HCT116 (cell line): Measurements from ENCODE around the gene MBD3. TPM values are rescaled to one million over a fixed set of nuclear protein-coding genes. Genes with fewer than 3 reads are reported as not detected.

Experiments used
- ATAC-seq: fragments of 200-7000 bp; cut with Tn5 transposase; 2 replicates; pipeline ENCODE4 v1.9.1; 2020; ENCODE audit warnings: mild to moderate bottlenecking, moderate library complexity
- BruUV-seq: library from RNA; stranded (reverse); fragments of 400-500 nt; replicated peaks from 2 replicates; lab custom pipeline; 2021; lab: Mats Ljungman, UMichigan
- CTCF ChIA-PET: fragments of 300-600 bp; sonication (Branson Sonifier 250); formaldehyde crosslinking; loops from one replicate; lab custom pipeline; 2021; ENCODE audit warnings: antibody characterized with exemption; lab: Charles Lee
- POLR2A ChIA-PET: fragments of 300-600, 350-600 bp; sonication (Branson Sonifier 250); formaldehyde crosslinking; loops from one replicate; lab custom pipeline; 2021; ENCODE audit warnings: antibody characterized with exemption; lab: Charles Lee
- RAD21 ChIA-PET, 2 experiments: fragments of 300-600 bp; sonication (Branson Sonifier 250); formaldehyde crosslinking; loops; one replicate each; lab custom pipeline; 2023; ENCODE audit warnings: low total read pairs in 2 of 2; ENCODE audit not compliant: uncharacterized antibody in 2 of 2, unreplicated experiment in 2 of 2, low non-redundant PET in 1 of 2; lab: Charles Lee
- DNase-seq: peaks from one replicate; pipeline ENCODE4 v3.0.0-alpha.2; 2010; ENCODE audit warnings: low read depth, low spot score
- H2AFZ ChIP-seq: fragments of 200-600 bp; shearing (Covaris generic), sonication (generic); 2 replicates; pipeline ENCODE4 v1.6.1; 2017; ENCODE audit warnings: low read depth, mixed run types, mixed read lengths, antibody characterized with exemption, low read length; ENCODE audit not compliant: poor library complexity, severe bottlenecking
- H3K27ac ChIP-seq: 2 replicates; pipeline ENCODE4 v1.5.1; 2012; ENCODE audit warnings: low read depth, low read length
- H3K27me3 ChIP-seq: fragments of 200-600 bp; sonication (generic); 2 replicates; pipeline ENCODE4 v1.6.1; 2016; ENCODE audit warnings: mixed run types, low read length, mixed read lengths; ENCODE audit not compliant: insufficient read depth
- H3K36me3 ChIP-seq, 2 experiments: fragments of 200-500 bp in 1 of 2; fragments of 200-600 bp in 1 of 2; sonication (Bioruptor generic) in 1 of 2; sonication (generic) in 1 of 2; 2 replicates each; pipeline versions ENCODE4 v1.5.1 to v1.6.1; 2014 to 2016; ENCODE audit warnings: low read length in 2 of 2, inconsistent platforms in 1 of 2, mixed read lengths in 1 of 2, mixed run types in 1 of 2; ENCODE audit not compliant: insufficient read depth in 2 of 2, control insufficient read depth in 1 of 2
- H3K4me1 ChIP-seq, 2 experiments: fragments of 200-600 bp in 1 of 2; sonication (generic) in 1 of 2; 2 replicates each; pipeline versions ENCODE4 v1.5.1 to v1.6.1; 2012 to 2017; ENCODE audit warnings: low read length in 2 of 2, inconsistent platforms in 1 of 2, mild to moderate bottlenecking in 1 of 2, mixed read lengths in 1 of 2, mixed run types in 1 of 2, moderate library complexity in 1 of 2; ENCODE audit not compliant: insufficient read depth in 2 of 2, control insufficient read depth in 1 of 2
- H3K4me2 ChIP-seq: fragments of 200-600 bp; sonication (generic); 2 replicates; pipeline ENCODE4 v1.6.1; 2017; ENCODE audit warnings: mixed run types, low read length, mixed read lengths
- H3K4me3 ChIP-seq, 2 experiments: fragments of 200-600 bp in 1 of 2; sonication (generic) in 1 of 2; replicated peaks in 1 of 2; 2 replicates each; pipeline ENCODE4 v1.5.1; 2011 to 2016; ENCODE audit warnings: low read length in 2 of 2, control low read depth in 1 of 2, low read depth in 1 of 2, mild to moderate bottlenecking in 1 of 2, mixed read lengths in 1 of 2, mixed run types in 1 of 2
- H3K79me2 ChIP-seq: fragments of 200-600 bp; sonication (generic); 2 replicates; pipeline ENCODE4 v1.6.1; 2017; ENCODE audit warnings: mild to moderate bottlenecking, mixed run types, low read length, moderate library complexity, mixed read lengths; ENCODE audit not compliant: insufficient read depth
- H3K9ac ChIP-seq: fragments of 200-600 bp; sonication (generic); 2 replicates; pipeline ENCODE4 v1.6.1; 2016; ENCODE audit warnings: low read length, mixed read lengths
- H3K9me2 ChIP-seq: fragments of 200-600 bp; sonication (generic), shearing (Covaris generic); 2 replicates; pipeline ENCODE4 v1.6.1; 2017; ENCODE audit warnings: mixed run types, mild to moderate bottlenecking, moderate library complexity; ENCODE audit not compliant: insufficient read depth
- H3K9me3 ChIP-seq, 2 experiments: fragments of 200-500 bp in 1 of 2; fragments of 200-600 bp in 1 of 2; sonication (Bioruptor generic) in 1 of 2; sonication (generic) in 1 of 2; 2 replicates each; pipeline ENCODE4 v1.6.1; 2014 to 2017; ENCODE audit warnings: low read length in 2 of 2, mixed read lengths in 2 of 2, inconsistent platforms in 1 of 2, low read depth in 1 of 2, mild to moderate bottlenecking in 1 of 2, mixed run types in 1 of 2, moderate library complexity in 1 of 2; ENCODE audit not compliant: control insufficient read depth in 1 of 2, insufficient read depth in 1 of 2
- H4K20me1 ChIP-seq: fragments of 200-600 bp; sonication (generic), shearing (Covaris generic); 2 replicates; pipeline ENCODE4 v1.6.1; 2017; ENCODE audit warnings: mixed run types, mild to moderate bottlenecking, moderate library complexity; ENCODE audit not compliant: insufficient read depth
- CBX3 ChIP-seq: IDR thresholded peaks from 2 replicates; pipeline ENCODE4 v1.6.1; 2012; ENCODE audit warnings: low read depth
- EZH2 ChIP-seq: fragments of 200-600 bp; sonication (generic); IDR thresholded peaks from 2 replicates; pipeline ENCODE4 v1.6.1; 2017; ENCODE audit warnings: antibody characterized with exemption, mixed run types
- EZH2phosphoT487 ChIP-seq: fragments of 200-600 bp; IDR thresholded peaks from 2 replicates; pipeline ENCODE4 v1.6.1; 2018; ENCODE audit warnings: antibody characterized with exemption, borderline replicate concordance
- POLR2AphosphoS5 ChIP-seq: IDR thresholded peaks from 2 replicates; pipeline ENCODE4 v1.6.1; 2011; ENCODE audit warnings: mild to moderate bottlenecking, low read depth, low read length, moderate library complexity
- RAD21 ChIP-seq: IDR thresholded peaks from 2 replicates; pipeline ENCODE4 v1.6.1; 2012; ENCODE audit warnings: low read depth, mild to moderate bottlenecking
- SIN3A ChIP-seq: IDR thresholded peaks from 2 replicates; pipeline ENCODE4 v1.6.1; 2012; ENCODE audit warnings: low read depth
- SRF ChIP-seq: IDR thresholded peaks from 2 replicates; pipeline ENCODE4 v1.6.1; 2012; ENCODE audit warnings: low read depth
- TCF7L2 ChIP-seq: IDR thresholded peaks from 2 replicates; pipeline ENCODE4 v1.7.0; 2011; ENCODE audit warnings: borderline replicate concordance, inconsistent platforms; ENCODE audit not compliant: insufficient read depth, insufficient read length; ENCODE audit errors: extremely low read depth
- ZFX ChIP-seq: fragments of 450-650 bp; IDR thresholded peaks from 2 replicates; pipeline ENCODE4 v1.6.1; 2017
- intact Hi-C: fragments of 100-400 bp; cut with micrococcal nuclease; formaldehyde crosslinking; loops from 2 replicates; pipeline ENCODE4 v1.10.0; 2022
- total RNA-seq: library from RNA; stranded (reverse); gene quantifications from one replicate; pipeline ENCODE4 v1.2.1, GENCODE V29; 2021; ENCODE audit not compliant: unreplicated experiment
- TF ChIP-seq, protein P1 (sequence below): IDR thresholded peaks from 2 replicates; pipeline ENCODE4 v1.6.1; 2012; ENCODE audit warnings: low read depth
- TF ChIP-seq, protein P2 (sequence below): IDR thresholded peaks from 2 replicates; pipeline ENCODE4 v1.6.1; 2012
- TF ChIP-seq, protein P3 (sequence below), 3 experiments: fragments of 200-600 bp in 1 of 3; sonication (generic) in 1 of 3; IDR thresholded peaks in 2 of 3; conservative IDR thresholded peaks in 1 of 3; 2 replicates each; pipeline ENCODE4 v1.5.1; 2012 to 2017; ENCODE audit warnings: low read depth in 2 of 3, low read length in 2 of 3, antibody characterized with exemption in 1 of 3, borderline replicate concordance in 1 of 3, control low read depth in 1 of 3, mild to moderate bottlenecking in 1 of 3, mixed read lengths in 1 of 3, mixed run types in 1 of 3, moderate library complexity in 1 of 3; ENCODE audit not compliant: insufficient read depth in 1 of 3

The MBD3 gene
- total RNA-seq, 1 experiment from 2014 or later: 85.7 TPM

- TF ChIP-seq, protein P1, sequence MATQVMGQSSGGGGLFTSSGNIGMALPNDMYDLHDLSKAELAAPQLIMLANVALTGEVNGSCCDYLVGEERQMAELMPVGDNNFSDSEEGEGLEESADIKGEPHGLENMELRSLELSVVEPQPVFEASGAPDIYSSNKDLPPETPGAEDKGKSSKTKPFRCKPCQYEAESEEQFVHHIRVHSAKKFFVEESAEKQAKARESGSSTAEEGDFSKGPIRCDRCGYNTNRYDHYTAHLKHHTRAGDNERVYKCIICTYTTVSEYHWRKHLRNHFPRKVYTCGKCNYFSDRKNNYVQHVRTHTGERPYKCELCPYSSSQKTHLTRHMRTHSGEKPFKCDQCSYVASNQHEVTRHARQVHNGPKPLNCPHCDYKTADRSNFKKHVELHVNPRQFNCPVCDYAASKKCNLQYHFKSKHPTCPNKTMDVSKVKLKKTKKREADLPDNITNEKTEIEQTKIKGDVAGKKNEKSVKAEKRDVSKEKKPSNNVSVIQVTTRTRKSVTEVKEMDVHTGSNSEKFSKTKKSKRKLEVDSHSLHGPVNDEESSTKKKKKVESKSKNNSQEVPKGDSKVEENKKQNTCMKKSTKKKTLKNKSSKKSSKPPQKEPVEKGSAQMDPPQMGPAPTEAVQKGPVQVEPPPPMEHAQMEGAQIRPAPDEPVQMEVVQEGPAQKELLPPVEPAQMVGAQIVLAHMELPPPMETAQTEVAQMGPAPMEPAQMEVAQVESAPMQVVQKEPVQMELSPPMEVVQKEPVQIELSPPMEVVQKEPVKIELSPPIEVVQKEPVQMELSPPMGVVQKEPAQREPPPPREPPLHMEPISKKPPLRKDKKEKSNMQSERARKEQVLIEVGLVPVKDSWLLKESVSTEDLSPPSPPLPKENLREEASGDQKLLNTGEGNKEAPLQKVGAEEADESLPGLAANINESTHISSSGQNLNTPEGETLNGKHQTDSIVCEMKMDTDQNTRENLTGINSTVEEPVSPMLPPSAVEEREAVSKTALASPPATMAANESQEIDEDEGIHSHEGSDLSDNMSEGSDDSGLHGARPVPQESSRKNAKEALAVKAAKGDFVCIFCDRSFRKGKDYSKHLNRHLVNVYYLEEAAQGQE: no peak
- TF ChIP-seq RAD21: no peak
- no peak for TF ChIP-seq SRF
- no peak for TF ChIP-seq SIN3A
- no peak for TF ChIP-seq EZH2
Observed at GRCh38 chr19:1551068-1552040, 41.3 kb downstream of the MBD3 start (continued).

- BruUV-seq: no TSS peak
- CTCF ChIA-PET: no interaction called here
- Histone ChIP-seq H3K79me2 (no peaks in the 10 kb centered on the region), H2AFZ (no peak overlapping the region), H3K9me2 (no peaks in the 10 kb centered on the region), H3K4me2 (no peak overlapping the region), H3K27me3 (no peaks in the 10 kb centered on the region), H4K20me1 (no peaks in the 10 kb centered on the region), H3K9me3 (no peaks in the 10 kb centered on the region; a peak in 1 of 4 replicates), H3K27ac (no peak overlapping the region), H3K9ac (no peak overlapping the region), H3K4me3 (no peak overlapping the region), H3K4me1 (peaks cover 8 to 25% of the 10 kb centered on the region in 2 experiments), H3K36me3 (no peaks in the 10 kb centered on the region)
- RAD21 ChIA-PET: no interaction called here
- ATAC-seq (no peak), DNase-seq (no peak)
- intact Hi-C loops: no loop called here
- POLR2A ChIA-PET: no interaction called here
- TF ChIP-seq, protein P1: no peak
- no peak for TF ChIP-seq POLR2AphosphoS5
- TF ChIP-seq EZH2: no peak
- no peak for TF ChIP-seq CBX3
- TF ChIP-seq, protein P2, sequence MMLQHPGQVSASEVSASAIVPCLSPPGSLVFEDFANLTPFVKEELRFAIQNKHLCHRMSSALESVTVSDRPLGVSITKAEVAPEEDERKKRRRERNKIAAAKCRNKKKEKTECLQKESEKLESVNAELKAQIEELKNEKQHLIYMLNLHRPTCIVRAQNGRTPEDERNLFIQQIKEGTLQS: no peak
- no peak for TF ChIP-seq ZFX
- no peak for TF ChIP-seq RAD21
- TF ChIP-seq TCF7L2: no peak
- TF ChIP-seq, protein P3, sequence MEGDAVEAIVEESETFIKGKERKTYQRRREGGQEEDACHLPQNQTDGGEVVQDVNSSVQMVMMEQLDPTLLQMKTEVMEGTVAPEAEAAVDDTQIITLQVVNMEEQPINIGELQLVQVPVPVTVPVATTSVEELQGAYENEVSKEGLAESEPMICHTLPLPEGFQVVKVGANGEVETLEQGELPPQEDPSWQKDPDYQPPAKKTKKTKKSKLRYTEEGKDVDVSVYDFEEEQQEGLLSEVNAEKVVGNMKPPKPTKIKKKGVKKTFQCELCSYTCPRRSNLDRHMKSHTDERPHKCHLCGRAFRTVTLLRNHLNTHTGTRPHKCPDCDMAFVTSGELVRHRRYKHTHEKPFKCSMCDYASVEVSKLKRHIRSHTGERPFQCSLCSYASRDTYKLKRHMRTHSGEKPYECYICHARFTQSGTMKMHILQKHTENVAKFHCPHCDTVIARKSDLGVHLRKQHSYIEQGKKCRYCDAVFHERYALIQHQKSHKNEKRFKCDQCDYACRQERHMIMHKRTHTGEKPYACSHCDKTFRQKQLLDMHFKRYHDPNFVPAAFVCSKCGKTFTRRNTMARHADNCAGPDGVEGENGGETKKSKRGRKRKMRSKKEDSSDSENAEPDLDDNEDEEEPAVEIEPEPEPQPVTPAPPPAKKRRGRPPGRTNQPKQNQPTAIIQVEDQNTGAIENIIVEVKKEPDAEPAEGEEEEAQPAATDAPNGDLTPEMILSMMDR (IDR thresholded peaks at IDR 0.05 in 2 of 3, conservative IDR thresholded peaks at IDR 0.05 in 1 of 3; ENCODE audit: borderline replicate concordance in 1 of 3, insufficient read depth in 1 of 3, low read depth in 2 of 3, low read length in 2 of 3): no peak
- TF ChIP-seq SIN3A: no peak
- TF ChIP-seq EZH2phosphoT487: no peak
Observed at GRCh38 chr19:1549332-1549945, 43.2 kb downstream of the MBD3 start.
